Embryonic facial prominence (tissue), 1 donor: ENCODE measurements around the gene EBPL.
"Not testable (repeated sequence)": the region's sequence is repeated elsewhere in the genome, so short reads cannot be mapped to it uniquely, and the experiment has no call there.

ENCODE experiments used
- DNase-seq: peaks from one replicate; pipeline ENCODE4 v3.0.0-alpha.2; 2016; ENCODE audit errors: extremely low spot score

Gene EBPL

GRCh38 chr13:49690995-49691784 lies at the start of gene EBPL:
TSS of gene EBPL (minus strand) at chr13:49691486. CDS start at chr13:49691424, 62 bp downstream.
- peak; percentile 80 for DNase-seq

DNA sequence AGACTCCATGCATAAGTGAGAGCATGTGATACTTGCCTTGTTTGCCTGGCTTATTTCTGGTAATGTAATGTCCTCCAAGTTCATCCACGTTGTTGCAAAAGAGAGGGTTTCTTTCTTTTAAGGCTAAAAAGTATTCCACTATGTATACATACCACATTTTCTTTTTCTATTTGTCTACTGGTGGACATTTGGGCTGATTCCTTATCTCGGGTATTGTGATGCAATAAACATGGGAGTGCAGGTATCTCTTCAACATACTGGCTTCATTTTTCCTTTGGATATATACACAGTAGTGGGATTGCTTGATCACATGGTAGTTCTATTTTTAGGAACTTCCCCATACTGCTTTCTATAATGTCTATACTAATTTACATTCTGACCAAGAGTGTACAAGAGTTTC lies 49.6 kb upstream of the EBPL start:
- DNase-seq = no peak

DNA sequence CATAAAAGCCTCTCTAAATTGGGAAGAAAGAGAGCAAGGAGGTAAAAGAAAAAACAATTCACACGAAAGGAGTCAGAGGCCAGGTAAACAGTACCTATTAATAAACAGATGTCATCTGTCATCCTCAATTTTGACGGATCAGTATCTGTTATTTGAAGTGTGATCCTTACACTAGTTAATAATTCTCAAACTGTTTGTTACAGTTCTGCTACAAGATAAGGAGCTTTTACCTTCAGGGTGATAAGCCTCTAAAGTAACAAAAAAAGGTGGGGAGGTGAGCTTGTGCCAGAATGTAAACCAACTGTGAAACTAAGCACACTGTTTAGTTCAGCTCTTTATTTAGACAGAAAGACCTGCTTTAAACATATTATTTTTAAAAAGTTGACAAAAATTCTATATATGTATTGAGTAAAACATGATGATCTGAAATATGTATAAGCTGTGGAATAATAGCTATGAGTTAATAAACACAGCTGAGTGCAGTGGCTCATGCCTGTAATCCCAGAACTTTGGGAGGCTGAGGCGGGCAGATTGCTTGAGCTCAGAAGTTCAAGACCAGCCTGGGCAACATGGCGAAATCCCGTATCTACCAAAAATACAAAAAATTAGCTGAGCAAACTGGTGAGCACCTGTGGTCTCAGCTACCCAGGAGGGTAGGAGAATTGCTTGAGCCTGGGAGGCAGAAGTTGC lies 48.4 kb upstream of the EBPL start:
- no peak for DNase-seq

GRCh38 chr13:49733181-49733951 lies 42.1 kb upstream of the EBPL start:
- no peak for DNase-seq

GRCh38 chr13:49731766-49732165 lies 40.5 kb upstream of the EBPL start:
- DNase-seq = no peak

DNA sequence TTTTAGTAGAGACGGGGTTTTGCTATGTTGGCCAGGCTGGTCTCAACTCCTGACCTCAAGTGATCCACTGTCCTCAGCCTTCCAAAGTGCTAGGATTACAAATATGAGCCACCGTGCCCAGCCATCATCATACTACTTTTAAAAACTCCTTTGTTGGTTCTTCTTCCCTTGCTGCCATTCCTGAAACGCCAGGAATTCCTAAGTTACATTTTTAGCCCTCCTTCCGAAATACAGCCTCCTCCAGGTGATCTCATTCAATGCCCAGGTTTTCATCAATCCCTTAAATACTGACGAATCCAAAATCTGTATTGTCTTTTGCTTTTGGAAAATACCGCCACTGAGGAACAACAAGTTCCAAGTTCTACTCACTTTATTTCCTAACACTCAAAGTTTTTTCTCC lies 25.3 kb upstream of the EBPL start:
- DNase-seq = no peak

DNA sequence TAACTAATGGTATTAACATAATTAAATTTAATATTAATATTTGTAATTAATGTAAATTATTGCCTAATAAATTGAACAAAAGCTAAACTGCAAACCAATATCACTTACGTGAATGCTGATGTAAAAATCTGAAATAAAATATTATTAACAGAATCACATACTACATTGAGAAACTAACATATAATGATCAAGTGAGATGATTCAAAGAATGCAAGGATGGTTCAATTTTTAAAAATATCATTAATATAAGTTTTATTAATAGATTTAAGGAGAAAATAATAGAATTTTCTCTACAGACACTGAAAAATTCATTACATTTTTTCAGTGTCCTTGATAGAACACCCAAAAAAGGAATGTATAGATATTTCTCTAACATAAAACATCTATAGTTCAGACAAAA lies 23.5 kb upstream of the EBPL start:
- DNase-seq = no peak

DNA sequence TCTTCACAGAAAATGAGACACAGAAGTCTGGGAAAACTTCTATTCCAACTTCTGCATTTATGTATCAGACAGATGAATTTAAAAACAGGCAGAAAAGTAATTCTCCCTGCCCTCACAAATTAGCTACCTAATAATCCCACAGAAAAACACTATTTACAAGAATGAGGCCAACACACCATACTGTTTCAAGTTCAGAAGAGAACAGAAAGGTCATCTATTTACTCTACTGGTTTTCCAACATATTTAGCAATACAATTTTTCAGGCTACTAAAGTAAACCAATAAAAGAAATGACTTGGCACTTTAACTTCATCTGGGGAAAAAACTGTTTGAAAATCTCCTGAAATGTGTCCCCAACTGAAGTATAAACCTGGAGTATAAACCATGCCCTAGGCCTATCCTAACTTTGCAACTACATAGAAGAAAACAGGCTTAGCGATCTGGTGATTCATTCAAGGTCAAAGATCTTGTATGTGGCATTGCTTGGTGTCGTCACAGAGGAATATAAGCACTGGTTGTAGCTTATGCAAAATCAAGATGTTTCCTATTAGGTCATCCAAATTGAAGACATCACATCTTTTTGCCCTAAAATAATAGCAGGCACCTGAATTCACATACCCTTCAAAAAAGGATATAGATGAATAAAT lies 20.1 kb upstream of the EBPL start:
- no peak for DNase-seq

DNA sequence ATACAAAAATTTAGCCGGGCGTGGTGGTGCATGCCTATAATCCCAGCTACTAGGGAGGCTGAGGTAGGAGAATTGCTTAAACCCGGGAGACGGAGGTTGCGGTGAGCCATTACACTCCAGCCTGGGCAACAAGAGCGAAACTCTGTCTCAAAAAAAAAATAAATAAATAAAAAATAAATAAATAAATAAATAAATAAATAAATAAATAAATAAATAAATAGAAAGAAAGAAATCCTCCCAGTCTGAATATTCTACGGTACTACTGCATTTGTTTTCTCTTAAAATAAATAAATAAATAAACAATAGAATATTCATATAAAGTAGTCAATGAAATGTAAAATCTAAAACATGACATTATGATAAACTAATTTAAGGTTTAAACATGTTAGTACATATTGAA lies 13.0 kb upstream of the EBPL start:
- DNase-seq = not testable (repeated sequence)

DNA sequence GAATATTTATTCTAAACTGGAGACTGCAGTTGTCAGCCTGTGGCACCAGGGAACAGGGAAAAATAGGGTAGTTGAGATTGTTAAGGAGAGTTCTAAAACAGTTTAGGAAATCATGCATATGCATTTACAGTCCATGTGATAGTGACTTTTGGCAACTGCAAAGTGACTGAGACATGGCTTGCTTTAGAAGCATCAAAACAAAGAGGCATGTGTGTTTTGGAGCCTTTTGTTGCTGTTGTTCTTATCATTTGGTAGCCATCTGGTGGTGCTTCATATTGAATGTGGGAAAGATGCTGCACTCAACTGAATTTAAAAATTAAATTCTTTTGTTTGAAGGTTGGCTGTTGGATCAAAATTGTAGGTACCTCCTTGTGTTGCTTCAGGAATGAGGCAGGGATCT lies 10.2 kb upstream of the EBPL start:
- DNase-seq = no peak

DNA sequence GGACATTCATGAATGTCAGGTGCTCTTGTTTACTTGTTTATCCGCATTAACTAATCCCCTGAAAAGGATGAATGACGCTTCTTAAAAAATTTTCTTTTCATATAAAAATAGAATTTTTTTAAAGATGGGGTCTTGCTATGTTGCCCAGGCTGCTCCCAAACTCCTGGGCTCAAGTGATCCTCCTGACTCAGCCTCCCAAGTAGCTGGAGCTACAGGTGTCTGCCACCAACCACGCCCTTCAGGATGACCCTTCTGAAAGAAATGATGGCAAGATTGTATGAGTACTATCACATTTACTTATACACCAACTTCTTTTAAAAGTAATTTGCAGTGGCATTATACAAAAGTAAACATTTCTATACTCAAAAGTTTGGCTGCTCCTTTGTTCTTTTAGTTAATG lies 6.2 kb upstream of the EBPL start:
- no peak for DNase-seq

GRCh38 chr13:49694446-49694845 lies 3.2 kb upstream of the EBPL start:
- no peak for DNase-seq

DNA sequence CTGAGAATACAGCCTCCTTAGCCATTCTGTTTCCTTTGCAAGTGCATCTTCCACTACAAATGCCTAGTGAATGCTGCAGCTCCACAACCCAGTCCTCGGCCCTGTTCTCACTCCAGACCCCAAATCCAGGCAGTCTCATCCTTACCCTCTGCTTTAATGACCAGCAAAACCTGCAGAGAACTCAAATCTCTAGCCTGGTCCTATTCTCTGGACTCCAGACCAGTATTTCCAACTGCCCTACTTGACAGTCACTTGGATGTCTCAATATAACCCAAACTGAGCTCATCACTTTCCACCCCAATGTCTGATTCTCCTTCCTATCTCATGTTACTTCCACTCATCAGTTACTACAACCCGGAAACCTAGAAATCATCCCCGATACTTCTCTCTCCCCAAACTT lies 2.6 kb upstream of the EBPL start:
- no peak for DNase-seq

GRCh38 chr13:49693191-49693733 lies 2.0 kb upstream of the EBPL start:
- DNase-seq = no peak

- DNase-seq = no peak
Observed at GRCh38 chr13:49690133-49690994, 922 bp downstream of the EBPL start.

- DNase-seq = no peak
Observed at GRCh38 chr13:49683489-49683888, 7.8 kb downstream of the EBPL start.

DNA sequence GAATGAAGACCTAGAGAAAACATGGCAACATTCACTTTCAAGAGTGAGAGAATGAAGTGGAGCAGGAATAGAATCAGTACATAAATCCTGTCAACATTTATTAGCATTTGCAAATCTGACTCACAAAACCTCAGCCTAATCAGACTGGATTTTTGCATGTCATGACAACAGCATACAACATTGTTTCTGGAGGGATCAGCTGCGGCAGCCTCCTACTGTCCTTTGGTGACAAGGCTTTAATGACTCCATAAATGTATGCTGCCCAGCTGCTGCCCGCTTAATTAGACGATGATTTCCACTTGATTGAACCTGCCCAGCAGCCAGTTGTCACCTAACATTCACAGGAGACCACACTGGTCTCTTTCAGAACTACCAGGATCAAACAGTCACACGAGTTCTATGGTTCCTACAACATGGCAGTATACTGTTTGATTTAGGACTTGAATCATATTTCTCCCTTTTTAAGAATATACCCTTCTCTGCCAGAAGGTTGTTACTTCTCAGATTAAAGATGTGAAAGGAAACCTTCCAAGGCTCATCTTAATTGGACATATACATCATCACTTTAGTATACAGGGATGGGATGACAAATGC lies 9.3 kb downstream of the EBPL start:
- DNase-seq = no peak

DNA sequence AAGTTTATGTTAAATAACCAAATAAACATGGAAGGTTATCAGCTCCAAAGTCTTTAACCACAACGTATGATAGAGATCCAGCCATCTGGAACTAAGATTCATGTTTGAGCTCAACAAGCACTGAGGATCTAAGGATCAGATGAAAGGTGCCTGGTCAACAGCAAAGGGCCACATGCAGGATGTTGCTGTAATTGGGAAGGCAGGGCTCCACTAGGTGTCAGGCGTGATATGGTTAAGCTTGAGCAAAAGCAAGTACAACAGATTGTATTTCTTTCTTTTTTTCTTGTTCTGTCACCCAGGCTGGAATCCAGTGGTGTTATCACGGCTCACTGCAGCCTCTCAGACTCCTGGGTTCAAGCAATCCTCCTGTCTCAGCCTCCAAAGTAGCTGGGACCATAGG lies 12.0 kb downstream of the EBPL start:
- no peak for DNase-seq

DNA sequence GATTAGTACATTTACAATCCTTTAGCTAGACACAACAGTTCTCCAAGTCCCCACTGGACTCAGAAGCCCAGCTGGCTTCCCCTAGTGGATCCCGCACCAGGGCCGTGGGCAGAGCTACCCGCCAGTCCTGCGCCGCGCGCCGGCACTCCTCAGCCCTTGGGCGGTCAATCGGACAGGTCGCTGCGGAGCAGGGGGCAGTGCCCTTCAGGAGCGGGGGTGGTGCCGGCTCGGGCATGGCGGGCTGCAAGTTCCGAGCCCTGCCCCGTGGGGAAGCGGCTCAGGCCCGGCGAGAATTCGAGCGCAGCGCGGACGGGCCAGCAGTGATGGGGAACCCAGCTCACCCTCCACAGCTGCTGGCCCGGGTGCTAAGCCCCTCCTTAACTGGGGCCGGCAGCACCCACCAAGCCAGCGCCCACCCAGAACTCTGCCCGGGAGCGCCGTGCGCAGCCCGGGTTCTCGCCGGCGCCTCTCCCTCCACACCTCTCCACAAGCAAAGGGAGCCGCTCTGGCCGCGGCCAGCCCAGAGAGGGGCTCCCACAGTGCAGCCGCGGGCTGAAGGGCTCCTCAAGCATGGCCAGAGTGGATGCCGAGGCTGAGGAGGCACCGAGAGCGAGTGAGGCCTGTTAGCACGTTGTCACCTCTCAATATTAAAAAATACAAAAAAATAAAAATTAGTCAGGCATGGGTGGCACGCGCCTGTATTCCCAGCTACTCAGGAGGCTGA lies 12.9 kb downstream of the EBPL start:
- no peak for DNase-seq
